Endothelial cell of umbilical vein (primary cell): ENCODE data around the gene TUNAR. TPM values are rescaled to one million over a fixed set of nuclear protein-coding genes. Genes with fewer than 3 reads are reported as not detected.

Experiments
- BruUV-seq: library from RNA; stranded (reverse); fragments of 400-500 nt; replicated peaks from 2 replicates; lab custom pipeline; 2021; lab: Mats Ljungman, UMichigan
- CTCF ChIA-PET: fragments of 300-600, 350-600 bp; sonication (Branson Sonifier 250); formaldehyde crosslinking; loops from one replicate; lab custom pipeline; 2021; ENCODE audit warnings: antibody characterized with exemption, inconsistent platforms; lab: Charles Lee
- POLR2A ChIA-PET: fragments of 300-600, 350-600 bp; sonication (Branson Sonifier 250); formaldehyde crosslinking; loops from one replicate; lab custom pipeline; 2021; ENCODE audit warnings: antibody characterized with exemption, inconsistent platforms; lab: Charles Lee
- DNase-seq: peaks from one replicate; pipeline ENCODE4 v3.0.0-alpha.2; 2011; ENCODE audit warnings: low read depth, low spot score
- FAIRE-seq: peaks from 2 replicates; lab custom pipeline; 2011; peaks lifted over from hg19 to GRCh38; lab: Jason Lieb, UNC
- H2AFZ ChIP-seq: 2 replicates; pipeline ENCODE4 v1.6.0; 2012; ENCODE audit warnings: low read depth, low read length, control low read depth, inconsistent platforms
- H3K27ac ChIP-seq: 2 replicates; pipeline ENCODE4 v1.5.1; 2011; ENCODE audit warnings: low read depth, mild to moderate bottlenecking, control low read depth, low read length, moderate library complexity; ENCODE audit not compliant: insufficient read depth
- H3K27me3 ChIP-seq, 2 experiments: 2 replicates each; pipeline versions ENCODE4 v1.6.0 to v1.6.1; 2011; ENCODE audit warnings: low read length in 2 of 2, mixed read lengths in 1 of 2; ENCODE audit not compliant: control insufficient read depth in 2 of 2, insufficient read depth in 2 of 2
- H3K36me3 ChIP-seq, 2 experiments: 2 replicates in 1 of 2; 3 replicates in 1 of 2; pipeline ENCODE4 v1.5.1; 2011; ENCODE audit warnings: low read length in 2 of 2, mild to moderate bottlenecking in 1 of 2, moderate library complexity in 1 of 2; ENCODE audit not compliant: control insufficient read depth in 2 of 2, insufficient read depth in 2 of 2; ENCODE audit errors: extremely low read depth in 1 of 2
- H3K4me1 ChIP-seq: 3 replicates; pipeline ENCODE4 v1.5.1; 2011; ENCODE audit warnings: mild to moderate bottlenecking, low read length; ENCODE audit not compliant: control insufficient read depth, insufficient read depth; ENCODE audit errors: extremely low read depth
- H3K4me2 ChIP-seq: 2 replicates; pipeline ENCODE4 v1.6.1; 2011; ENCODE audit warnings: low read length, control low read depth, mixed read lengths; ENCODE audit not compliant: insufficient read depth
- H3K4me3 ChIP-seq, 3 experiments: fragments of 200-600 bp in 1 of 3; sonication (generic), shearing (Covaris generic) in 1 of 3; replicated peaks in 1 of 3; 2 replicates each; pipeline ENCODE4 v1.5.1; 2011 to 2016; ENCODE audit warnings: control low read depth in 3 of 3, low read length in 3 of 3, mild to moderate bottlenecking in 2 of 3, inconsistent platforms in 1 of 3, low read depth in 1 of 3, moderate library complexity in 1 of 3; ENCODE audit not compliant: insufficient read depth in 1 of 3
- H3K79me2 ChIP-seq: 2 replicates; pipeline ENCODE4 v1.6.0; 2012; ENCODE audit warnings: low read length, inconsistent platforms; ENCODE audit not compliant: control insufficient read depth, insufficient read depth
- H3K9ac ChIP-seq: replicated peaks from 2 replicates; pipeline ENCODE3; 2011; ENCODE audit warnings: low read length, control low read depth; ENCODE audit not compliant: insufficient read depth; ENCODE audit errors: extremely low read depth
- H3K9me1 ChIP-seq: replicated peaks from 3 replicates; pipeline ENCODE4 v1.6.0; 2011; ENCODE audit warnings: mild to moderate bottlenecking, low read length; ENCODE audit not compliant: control insufficient read depth, insufficient read depth; ENCODE audit errors: extremely low read depth
- H3K9me3 ChIP-seq: replicated peaks from 2 replicates; pipeline ENCODE4 v1.5.1; 2012; ENCODE audit warnings: low read length, inconsistent platforms; ENCODE audit not compliant: control insufficient read depth, insufficient read depth
- H4K20me1 ChIP-seq: replicated peaks from 2 replicates; pipeline ENCODE3; 2011; ENCODE audit warnings: mild to moderate bottlenecking, low read length; ENCODE audit not compliant: control insufficient read depth, insufficient read depth; ENCODE audit errors: extremely low read depth
- CTCF ChIP-seq, 2 donors: IDR thresholded peaks; 1 replicate in 1 of 2; 2 replicates in 1 of 2; pipeline ENCODE4 v1.5.1; 2011; ENCODE audit warnings: low read length in 2 of 2, mild to moderate bottlenecking in 2 of 2, moderate library complexity in 2 of 2, control low read depth in 1 of 2, inconsistent platforms in 1 of 2, low read depth in 1 of 2; ENCODE audit not compliant: insufficient read depth in 1 of 2; ENCODE audit errors: extremely low read depth in 1 of 2
- EZH2 ChIP-seq: IDR thresholded peaks from 2 replicates; pipeline ENCODE4 v1.6.1; 2012; ENCODE audit warnings: borderline replicate concordance, low read depth, mild to moderate bottlenecking, moderate library complexity, low read length, inconsistent platforms; ENCODE audit not compliant: severe bottlenecking
- FOS ChIP-seq: IDR thresholded peaks from 2 replicates; pipeline ENCODE4 v1.6.1; 2011; ENCODE audit warnings: mild to moderate bottlenecking, low read length, moderate library complexity, borderline replicate concordance; ENCODE audit not compliant: insufficient read depth
- GATA2 ChIP-seq: IDR thresholded peaks from 2 replicates; pipeline ENCODE4 v1.7.0; 2011; ENCODE audit warnings: low read depth, mild to moderate bottlenecking, moderate library complexity, mixed read lengths, low read length; ENCODE audit not compliant: insufficient read length, insufficient read depth
- JUN ChIP-seq: IDR thresholded peaks from 2 replicates; pipeline ENCODE4 v1.6.1; 2011; ENCODE audit warnings: borderline replicate concordance, low read depth; ENCODE audit not compliant: insufficient read length, insufficient read depth
- MAX ChIP-seq: IDR thresholded peaks from 2 replicates; pipeline ENCODE4 v1.6.1; 2011; ENCODE audit not compliant: insufficient read depth, insufficient read length
- MYC ChIP-seq: IDR thresholded peaks from one replicate; pipeline ENCODE4 v1.6.1; 2011; ENCODE audit warnings: mild to moderate bottlenecking, low read depth, low read length
- POLR2A ChIP-seq: IDR thresholded peaks from 2 replicates; pipeline ENCODE4 v1.6.1; 2012; ENCODE audit warnings: low read depth, mild to moderate bottlenecking, control low read depth, low read length
- POLR2AphosphoS5 ChIP-seq: IDR thresholded peaks from 2 replicates; pipeline ENCODE4 v1.6.1; 2012; ENCODE audit warnings: low read depth, mild to moderate bottlenecking, control low read depth, low read length, moderate library complexity; ENCODE audit not compliant: insufficient read depth
- dilution Hi-C: fragments of 300-500 bp; cut with MboI; formaldehyde crosslinking; loops from one replicate; pipeline ENCODE4 v1.15.0; 2019; ENCODE audit warnings: low sequenced_read_pairs; ENCODE audit not compliant: extremely low pct_ligation_motif_present
- intact Hi-C: fragments of 100-400 bp; cut with micrococcal nuclease; formaldehyde crosslinking; loops from one replicate; pipeline ENCODE4 v1.10.0; 2022
- polyA plus RNA-seq, 4 experiments: library from polyadenylated mRNA; depleted of rRNA in 3 of 4; stranded (reverse) in 3 of 4; unstranded in 1 of 4; fragments of >200 nt; gene quantifications; 2 replicates each; pipeline versions ENCODE4 v1.2.1 to v1.2.3, GENCODE V29; 2011 to 2012; ENCODE audit warnings: missing spikeins in 1 of 4
- total RNA-seq: library from RNA; stranded (reverse); gene quantifications from 2 replicates; pipeline ENCODE4 v1.2.3, GENCODE V29; 2021

Gene TUNAR
- total and polyA plus RNA-seq, 2 donors (not counting 3 experiments of a cell fraction or from before 2014, with no cell fraction given): not detected

- no peak overlapping the region for H2AFZ ChIP-seq
- ChIA-PET POLR2A (no interaction called here), CTCF (no interaction called here)
- no peak overlapping the region for H3K4me2 ChIP-seq
- dilution Hi-C loops (no loop called here), intact Hi-C loops (no loop called here)
- no peak overlapping the region for H3K27ac ChIP-seq
- H3K9ac ChIP-seq: no peak overlapping the region
- H3K27me3 ChIP-seq: no peaks in the 10 kb centered on the region
- H3K9me3 ChIP-seq: no peaks in the 10 kb centered on the region
- no TSS peak for BruUV-seq
- no peaks in the 10 kb centered on the region for H3K9me1 ChIP-seq
- DNase-seq (no peak), FAIRE-seq (no peak)
- no peaks in the 10 kb centered on the region for H3K4me1 ChIP-seq
- no peaks in the 10 kb centered on the region for H3K36me3 ChIP-seq
- H4K20me1 ChIP-seq: no peaks in the 10 kb centered on the region
- TF ChIP-seq POLR2AphosphoS5 (no peak), GATA2 (no peak), MYC (no peak), FOS (no peak), POLR2A (no peak), CTCF (IDR thresholded peaks at IDR 0.05; ENCODE audit: extremely low read depth in 1 of 2, insufficient read depth in 1 of 2, low read depth in 1 of 2, low read length in 2 of 2) (no peak), MAX (no peak), EZH2 (no peak), JUN (no peak)
- no peaks in the 10 kb centered on the region for H3K79me2 ChIP-seq
- H3K4me3 ChIP-seq: no peak overlapping the region
These were observed 46.2 kb upstream of the TUNAR start for GRCh38 chr14:95830386-95830785.
